Hematopoietic multipotent progenitor cell treated with erythropoietin and hydrocortisone succinate and interleukin-3 and kit ligand, for 15 days (in vitro differentiated cells): Measurements from ENCODE around the gene WWC2.

ENCODE experiments used
- DNase-seq: peaks from one replicate; pipeline ENCODE4 v3.0.0-alpha.2; 2015; ENCODE audit warnings: low spot score

The WWC2 gene

DNA sequence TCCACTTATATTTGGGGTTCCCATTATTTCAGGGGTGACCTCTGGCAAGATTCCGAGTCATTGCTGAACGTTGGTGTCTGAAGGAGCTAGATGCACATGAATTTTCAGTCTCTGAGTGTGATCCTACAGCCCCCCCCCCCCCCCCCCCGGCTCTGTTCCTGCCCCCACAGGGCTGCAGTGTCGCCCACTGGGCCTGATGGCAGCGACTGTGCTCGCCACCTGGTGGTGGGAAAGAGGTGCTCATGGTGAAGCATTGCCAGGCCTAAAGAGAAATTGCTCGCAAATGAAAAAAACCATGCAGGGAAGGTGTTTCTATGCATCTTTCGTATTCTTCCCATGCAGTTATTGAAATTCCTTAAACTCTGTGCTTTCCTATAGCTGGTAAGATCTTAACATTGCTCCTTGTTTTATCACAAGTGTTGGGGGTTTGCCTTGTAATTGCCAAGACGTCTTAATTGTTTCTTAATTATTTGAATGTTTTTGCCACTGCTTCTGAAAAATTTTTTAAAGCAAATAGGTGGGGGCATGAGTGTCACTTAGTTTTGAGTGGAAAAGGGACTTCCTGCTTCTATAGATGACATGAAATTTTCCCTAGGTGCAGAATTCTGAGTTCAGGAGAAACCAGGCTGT, 157.8 kb downstream of the WWC2 start:
- DNase-seq = peak; percentile 50

DNA sequence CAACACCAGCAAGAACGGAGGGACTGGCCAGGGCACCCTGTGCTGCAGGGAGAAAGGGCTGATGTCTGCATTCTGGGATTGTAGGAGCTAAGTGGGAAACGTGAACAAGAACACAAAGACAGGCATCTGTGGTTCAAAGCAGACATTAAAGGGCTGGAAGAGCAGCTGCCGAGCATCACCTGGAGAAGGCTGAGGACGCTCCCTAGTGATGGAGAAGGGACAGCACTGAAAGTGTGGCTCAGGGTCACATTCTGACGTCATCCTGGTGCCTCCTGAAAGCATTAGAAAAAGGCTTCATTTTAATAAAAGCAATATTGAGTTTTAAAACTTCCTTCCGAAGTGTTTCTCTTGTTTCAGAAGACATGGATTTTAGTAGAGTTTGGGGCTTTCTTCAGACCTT, 158.8 kb downstream of the WWC2 start:
- DNase-seq = no peak

DNA sequence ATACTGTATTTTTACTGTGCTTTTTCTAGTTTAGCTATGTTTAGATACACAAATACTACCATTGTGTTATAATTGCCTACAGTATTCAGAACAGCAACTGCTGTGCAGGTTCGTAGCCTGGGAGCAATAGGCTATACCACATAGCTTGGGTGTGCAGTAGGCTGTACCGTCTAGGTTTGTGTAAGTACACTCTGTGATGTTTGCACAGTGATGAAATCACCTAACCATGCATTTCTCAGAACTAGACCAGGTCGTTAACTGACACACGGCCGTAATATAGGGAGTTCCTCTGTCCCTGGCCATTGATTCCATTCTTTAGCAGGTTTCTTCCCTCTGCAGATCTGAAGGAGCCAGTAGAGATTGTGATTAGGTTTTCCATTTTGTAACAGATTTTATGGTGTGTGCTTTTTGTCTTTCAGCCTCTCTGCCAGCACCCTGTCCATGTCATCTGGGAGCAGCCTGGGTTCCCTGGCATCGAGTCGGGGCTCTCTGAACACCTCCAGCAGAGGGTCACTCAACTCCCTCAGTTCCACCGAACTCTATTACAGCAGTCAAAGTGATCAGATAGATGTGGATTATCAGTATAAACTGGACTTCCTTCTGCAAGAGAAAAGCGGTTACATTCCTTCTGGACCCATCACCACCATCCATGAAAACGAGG, 161.6 kb downstream of the WWC2 start:
- no peak for DNase-seq

DNA sequence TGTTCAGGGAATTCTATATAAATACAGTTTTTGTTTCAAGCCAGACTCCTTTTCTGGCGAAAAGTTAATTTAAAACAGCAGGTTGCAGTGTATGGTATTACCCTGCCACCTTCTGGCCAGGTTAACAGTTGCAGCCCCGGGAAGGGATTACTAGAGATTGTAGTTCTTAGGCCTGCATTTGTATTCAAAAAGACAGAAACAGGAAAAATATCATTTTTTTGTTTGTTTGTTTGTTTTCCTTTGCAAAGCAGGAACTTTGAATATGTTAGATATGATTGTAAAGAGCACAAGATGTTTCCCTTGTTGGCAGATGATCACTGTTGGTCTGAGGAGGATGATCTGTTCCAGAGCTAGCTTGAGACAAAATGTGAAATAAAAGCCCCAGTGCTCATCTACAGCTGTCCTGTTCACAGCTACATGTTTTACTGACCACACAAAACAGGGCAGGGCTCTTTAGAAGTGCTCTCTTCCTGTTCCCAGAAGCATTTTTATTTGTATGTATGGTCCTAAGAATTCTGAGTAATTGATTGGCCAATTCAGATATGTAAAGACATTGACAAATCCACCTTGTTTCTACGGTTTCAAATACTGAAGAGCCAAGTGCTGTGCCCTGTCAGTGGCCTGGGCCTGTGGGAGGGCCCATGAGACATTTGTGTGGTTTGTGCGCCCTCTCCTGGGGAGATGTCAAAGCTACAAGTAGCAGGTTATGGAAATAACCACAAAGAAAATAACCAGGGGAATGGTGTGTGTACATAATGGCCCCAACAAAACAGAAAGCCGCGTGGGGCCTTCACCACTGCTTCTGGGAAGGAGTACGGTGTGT, 163.1 kb downstream of the WWC2 start:
- DNase-seq = peak; percentile 80

DNA sequence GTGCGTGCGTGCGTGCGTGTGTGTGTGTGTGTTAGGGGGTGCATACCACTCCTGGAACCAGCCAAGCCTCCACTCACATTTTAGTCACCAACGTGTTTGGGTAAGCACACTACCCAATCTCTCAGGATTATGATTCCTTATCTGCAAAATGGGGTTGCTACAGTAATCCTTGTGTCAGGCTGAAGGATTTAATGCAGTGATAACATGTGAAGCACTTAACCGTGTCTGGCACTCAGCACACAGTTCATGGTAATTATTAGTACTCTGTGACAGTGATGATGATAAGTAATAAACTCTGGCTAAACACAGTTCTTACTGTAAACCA, 163.7 kb downstream of the WWC2 start:
- no peak for DNase-seq

DNA sequence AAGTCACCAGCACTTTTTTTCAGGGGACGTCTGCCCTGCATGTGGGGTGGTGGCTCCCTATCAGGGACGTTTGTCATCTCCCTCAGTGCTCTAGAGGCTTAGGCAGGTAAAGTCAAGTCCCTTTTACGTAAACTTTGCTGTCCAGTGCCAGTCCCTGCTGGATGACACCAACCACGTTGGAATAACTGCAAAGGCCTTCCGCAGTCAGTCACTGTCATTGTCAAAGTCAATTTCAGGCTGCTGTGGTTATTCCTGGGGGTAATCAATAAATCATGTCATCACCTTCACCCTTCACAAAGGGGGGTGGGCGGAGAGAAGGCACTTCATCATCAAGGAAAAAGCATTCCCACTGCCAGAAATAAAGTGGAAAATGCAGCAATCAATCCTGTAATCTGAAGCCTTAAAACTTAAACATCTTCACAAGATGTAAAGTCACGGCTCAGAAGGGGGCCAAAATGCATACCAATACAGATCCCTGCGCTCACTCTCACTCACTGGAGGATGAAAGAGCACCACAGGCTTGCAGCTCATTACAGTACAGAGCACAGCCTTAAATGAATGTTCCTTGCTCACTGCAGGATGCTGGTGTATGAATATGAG, 164.8 kb downstream of the WWC2 start:
- no peak for DNase-seq

DNA sequence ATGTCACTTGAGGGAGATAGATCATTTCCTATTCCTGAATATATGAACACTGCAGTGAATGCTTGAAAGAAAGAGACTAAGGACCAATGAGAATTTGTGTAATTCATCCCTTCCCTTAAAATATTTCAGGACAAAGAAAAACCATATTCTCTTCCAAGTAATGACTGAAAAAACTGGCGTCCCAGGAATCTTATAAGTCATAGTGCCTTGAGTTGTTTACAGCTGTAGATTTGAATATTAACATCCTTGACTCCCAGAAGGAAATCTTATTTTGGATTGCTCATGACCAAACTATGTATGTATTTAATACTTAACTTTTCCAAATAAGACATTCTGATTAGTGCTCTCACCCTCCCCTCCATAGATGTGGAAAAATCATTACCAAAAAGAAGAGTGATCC, 165.6 kb downstream of the WWC2 start:
- DNase-seq = no peak

DNA sequence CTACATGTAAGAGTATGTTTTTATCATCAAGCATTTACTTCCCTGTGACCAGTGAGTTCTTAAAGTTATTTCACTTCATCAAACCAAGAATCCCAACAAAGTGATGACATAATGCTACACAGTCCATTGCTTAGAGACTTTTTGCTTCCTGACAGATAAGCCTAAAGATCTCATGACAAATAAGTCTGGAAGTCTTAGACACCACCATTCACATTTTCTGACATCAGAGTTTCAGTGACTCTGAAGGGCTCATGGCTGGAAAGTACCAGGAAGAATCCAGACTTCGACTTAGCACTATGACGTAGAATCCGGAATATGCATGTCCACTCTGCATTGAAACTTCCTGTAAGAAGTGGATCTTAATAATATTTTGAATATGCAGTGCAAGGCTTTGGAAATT, 167.3 kb downstream of the WWC2 start:
- no peak for DNase-seq

DNA sequence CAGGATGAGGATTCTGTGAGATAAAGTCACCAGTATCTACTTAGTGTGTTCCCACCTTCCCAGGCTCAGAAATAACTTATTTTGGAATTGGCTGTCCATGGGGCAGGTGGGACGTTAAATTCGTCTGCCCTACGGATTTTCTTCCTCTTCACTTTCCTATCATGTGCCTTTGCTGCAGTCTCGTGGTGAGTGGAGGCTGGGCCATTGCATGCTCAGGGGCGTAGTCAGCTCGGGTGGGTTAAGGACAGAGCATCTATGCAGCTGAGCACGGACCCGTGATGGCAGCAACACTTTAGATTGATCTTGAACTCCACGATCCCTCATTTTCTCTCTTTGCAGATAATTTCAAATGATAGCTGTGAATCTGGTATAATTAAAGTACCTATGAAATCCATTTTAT, 169.5 kb downstream of the WWC2 start:
- no peak for DNase-seq

DNA sequence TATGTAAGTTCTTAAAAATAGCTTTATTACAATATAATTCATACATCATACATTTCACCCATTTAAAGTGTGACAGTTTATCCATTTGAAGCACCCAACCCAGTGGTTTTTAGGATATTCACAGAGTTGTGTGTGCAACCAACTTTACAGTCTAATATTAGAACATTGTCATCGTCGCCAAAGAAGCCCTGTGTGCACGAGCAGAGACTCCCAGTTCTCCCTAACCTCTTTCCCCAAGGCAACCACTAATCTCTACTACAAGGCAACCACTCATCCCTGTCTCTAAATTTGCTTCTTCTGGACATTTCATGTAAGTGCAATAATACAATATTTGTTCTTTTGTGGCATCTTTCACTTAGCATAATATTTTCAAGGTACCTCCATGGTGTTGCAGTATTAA, 173.3 kb downstream of the WWC2 start:
- DNase-seq = no peak

DNA sequence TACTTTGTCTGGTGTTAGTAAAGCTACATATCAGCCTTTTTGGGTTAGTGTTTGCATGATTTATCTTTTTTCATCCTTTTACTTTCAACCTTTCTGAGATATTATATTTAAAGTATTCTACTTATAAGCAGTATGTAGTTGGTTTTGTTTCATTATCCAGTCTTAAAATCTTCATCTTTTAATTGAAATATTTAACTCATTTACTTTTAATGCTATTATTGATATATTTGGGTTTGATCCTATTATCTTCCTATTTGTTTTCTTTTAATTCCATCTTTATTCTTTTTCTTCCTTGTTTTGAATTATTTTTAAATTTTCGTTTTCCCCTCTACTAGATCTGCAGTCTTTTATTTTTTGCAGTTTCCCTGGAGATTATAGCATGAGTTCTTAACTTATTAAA, 177.0 kb downstream of the WWC2 start:
- no peak for DNase-seq

DNA sequence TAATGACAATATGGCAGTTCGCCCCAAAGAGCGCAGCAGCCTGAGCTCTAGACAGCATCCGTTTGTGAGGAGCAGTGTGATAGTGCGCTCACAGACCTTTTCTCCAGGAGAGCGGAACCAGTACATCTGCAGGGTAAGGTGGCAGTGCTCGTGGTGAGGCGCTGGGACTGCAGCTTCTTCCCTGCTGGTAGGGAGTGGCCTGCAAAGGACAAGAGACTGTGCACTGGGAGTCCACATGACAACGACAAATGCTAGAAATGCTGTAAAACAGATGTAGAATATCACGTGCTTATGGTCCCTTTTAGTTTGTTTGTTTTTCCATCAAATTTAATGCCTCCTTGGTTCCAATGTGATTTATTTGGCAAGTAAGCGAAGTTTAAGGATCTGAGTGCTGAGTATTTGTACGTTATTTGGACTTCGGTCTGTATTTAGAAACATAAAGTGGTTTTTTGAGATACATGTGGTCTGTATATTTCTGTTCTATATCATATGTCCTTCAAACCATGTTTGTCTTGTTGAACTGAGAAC, 185.3 kb downstream of the WWC2 start:
- no peak for DNase-seq

DNA sequence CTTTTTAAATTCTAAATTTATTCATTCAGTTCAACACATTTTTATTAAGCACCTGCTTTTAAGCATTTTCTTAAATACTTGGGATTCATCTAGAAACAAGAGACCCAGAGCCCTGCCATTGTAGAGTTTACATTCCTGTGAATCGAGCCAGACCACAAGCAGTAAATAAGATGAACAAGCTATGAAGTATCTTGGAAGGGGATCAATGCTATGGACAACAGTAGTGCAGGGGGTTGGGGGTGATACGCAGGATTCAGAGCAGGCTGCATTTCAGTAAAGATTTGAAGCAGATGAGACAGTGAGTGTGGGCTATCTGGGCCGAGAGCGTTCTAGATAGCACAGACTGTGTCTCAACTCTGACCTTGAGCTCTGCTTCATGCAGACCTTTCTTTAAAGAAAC, 185.9 kb downstream of the WWC2 start:
- no peak for DNase-seq

DNA sequence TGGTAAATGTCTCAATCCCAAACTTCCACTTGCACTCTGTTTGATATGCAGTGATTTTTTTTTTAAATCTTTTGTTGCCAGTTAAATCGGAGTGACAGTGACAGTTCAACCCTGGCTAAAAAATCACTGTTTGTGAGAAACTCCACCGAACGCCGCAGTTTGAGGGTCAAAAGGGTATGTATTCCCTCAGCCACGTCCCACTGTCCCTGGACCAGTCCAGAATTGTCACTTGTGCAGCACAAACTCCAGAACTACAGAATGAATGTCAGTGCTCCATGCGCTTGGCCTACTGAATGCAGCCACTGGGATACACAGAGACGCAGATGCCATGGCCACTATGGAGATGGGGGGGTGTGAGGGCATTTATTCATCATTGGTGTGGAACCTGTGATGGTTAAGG, 186.8 kb downstream of the WWC2 start:
- DNase-seq = no peak

DNA sequence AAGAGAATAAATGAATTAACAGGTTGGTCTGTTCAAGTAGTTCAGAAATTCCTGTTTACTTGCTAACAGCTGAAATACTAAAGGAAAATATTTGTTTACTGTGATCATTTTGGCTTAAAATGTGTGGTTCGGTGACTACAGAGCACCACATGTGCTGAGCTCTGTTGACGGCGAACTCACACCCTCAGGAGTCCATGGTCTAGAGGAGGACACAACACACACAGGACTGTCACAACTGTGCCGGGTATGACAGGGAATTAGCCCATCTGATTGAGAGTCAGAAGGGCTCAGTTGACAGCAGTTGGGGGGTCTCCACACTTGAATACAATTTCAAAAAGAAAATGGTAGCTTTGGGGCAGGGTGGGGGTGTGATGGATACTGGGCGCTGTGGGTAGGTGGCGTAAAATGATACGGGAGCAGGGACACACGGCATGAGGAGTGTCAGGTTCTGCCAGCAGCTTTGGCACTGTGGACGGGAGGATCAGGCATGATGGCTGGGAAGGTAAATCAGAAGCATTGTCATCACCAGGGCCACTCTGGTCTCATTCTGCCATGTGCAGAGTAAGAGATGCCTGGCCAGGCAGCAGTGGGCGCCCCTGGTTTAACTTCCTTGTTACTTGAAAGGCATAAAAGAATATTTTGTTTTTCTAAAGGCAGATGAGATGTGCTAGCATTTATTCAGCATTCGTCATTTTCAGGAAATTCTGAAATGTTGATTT, 187.7 kb downstream of the WWC2 start:
- no peak for DNase-seq

DNA sequence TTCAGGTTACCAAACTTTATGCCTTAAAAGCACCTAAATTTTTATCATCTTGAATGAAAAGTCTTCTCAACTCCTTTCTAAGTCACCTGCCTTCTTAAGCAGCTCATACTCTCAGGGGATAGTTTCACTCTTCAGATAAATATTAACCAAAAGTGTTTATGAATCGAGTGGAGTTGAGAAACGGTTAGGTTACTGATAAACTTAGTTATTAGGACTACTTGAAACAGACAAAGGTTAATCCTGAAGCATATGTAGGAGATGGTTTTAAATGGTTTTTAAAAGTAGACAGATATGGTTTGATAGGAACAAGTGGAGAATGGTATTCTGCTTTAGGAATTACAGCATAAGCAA, 188.2 kb downstream of the WWC2 start:
- DNase-seq = no peak

DNA sequence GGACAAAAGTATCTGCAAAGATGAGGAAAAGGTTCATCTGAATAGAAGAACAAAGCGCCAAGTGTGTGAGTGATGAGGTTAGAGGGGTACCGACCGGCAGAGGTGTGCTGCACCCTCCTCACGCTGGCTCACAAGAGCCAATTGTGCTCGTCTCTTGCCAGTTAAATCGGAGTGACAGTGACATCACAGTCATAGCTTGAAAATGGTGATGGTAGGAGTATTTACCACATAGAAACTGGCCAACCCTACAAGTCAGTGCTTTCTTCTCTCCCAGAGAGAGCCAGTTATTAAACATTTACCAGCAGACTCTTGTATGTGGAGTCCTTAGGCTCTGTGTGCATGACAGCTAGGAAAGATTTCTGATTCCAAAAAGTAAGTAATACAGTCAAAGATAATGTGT, 188.6 kb downstream of the WWC2 start:
- DNase-seq = no peak

DNA sequence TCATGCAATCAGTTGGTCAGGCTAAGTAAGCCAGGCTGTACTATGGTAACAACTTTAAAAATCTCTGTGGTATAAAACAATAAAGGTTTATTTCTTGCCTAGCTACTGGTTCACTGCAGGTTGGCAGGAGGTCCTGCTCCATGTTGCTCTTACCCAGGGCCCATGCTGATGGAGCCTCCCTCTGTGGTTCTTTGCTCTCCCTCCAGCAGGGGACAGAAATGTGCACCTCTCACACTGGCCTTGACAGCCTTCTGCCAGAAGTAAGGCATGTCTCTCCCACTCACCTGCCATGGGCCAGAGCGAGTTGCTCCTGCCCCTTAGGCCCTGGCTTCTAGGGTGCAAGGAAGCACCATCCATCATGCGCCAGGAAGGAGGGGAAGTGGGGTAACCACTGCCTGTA, 189.9 kb downstream of the WWC2 start:
- no peak for DNase-seq

DNA sequence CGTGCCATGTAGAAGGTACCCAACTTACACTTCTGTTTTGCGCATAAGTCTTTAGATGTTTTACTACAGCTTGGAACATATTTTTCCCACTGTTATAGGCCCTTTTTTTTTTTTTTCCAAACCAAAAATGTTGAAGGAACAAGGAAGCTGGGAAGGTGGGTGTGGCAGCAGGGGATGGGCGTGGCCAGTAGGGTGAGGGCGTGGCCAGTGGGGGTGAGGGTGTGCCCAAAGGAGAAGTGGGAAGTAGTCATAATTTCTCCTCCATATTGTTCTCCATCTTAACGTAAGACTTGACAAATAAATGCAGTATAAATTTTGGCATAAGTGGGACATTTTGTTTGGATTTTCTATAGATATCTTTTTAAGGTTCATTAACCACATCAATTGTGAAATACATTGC, 190.6 kb downstream of the WWC2 start:
- DNase-seq = peak; percentile 5

DNA sequence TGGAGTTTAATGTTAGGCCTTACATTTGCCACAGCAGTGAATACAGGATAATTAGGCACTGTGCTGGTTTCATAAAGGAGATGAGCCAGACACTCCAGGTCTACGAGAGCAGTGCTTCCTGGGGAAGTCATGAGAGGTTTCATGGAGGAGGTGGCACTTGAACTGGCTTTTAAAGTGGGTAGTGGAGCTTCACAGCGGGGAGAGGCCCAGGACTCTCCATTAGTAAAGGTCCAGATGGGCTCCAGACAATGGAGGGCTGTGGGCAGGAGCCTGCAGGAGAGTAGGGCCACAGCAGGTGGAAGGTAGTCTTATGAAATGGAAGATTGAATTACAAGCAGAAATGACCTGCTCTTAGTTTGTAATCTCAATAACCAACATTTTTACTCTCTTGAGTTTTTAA, 192.0 kb downstream of the WWC2 start:
- DNase-seq = no peak

DNA sequence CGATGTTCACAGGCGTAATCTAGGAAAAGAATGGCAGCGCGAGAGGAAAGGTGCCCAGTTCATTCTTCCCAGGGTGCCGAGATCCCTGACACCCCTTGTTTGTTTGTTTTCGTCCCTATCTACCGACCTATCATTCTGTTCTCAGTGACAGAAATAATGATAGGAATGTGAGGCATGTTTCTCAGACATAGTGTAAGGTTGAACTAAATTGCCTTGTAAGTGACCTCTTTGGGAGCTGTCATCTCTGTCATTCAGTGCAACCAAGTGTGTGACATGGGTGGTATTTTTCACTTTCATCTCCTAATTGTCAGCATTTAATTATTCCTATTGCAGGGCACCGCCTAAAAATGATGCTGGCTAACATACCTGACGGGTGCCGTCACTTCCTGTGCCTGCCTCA, 196.7 kb downstream of the WWC2 start:
- no peak for DNase-seq

DNA sequence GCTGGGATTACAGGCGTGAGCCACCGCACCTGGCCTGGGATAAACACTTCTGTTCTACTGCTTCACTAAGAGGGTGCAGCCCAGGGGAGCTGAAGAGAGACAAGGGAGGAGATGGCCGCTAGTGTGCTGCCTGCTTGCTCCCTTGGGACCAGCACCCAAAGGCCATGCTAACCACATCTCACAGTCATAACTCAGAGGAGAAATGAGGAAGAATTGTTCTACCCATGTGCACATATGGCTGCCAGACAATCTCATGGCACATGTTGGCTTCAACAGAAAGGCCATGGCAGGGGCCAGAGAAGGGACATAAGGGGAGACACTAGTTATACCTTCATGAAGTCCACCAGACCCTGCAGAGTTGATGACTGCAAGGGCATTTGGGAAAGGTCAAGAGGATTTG, 198.6 kb downstream of the WWC2 start:
- no peak for DNase-seq
